SJSA1 (cell line): ENCODE measurements around the gene C2orf92. TPM values are rescaled to one million over a fixed set of nuclear protein-coding genes. Genes with fewer than 3 reads are reported as not detected.
A peak's percentile ranks its signal among the peaks of the same experiment; 100 is the strongest.

Experiments
- DNase-seq, 2 experiments: peaks; one replicate each; pipeline ENCODE4 v3.0.0-alpha.2; 2015 to 2020; ENCODE audit warnings: low spot score in 2 of 2, low read depth in 1 of 2
- H3K27ac ChIP-seq: fragments of 250-450 bp; sonication (Bioruptor Pico); 2 replicates; pipeline ENCODE4 v1.5.1; 2020; ENCODE audit warnings: mild to moderate bottlenecking, moderate library complexity
- H3K27me3 ChIP-seq: fragments of 250-450 bp; sonication (Bioruptor Pico); replicated peaks from 2 replicates; pipeline ENCODE4 v1.5.1; 2020; ENCODE audit warnings: mild to moderate bottlenecking, moderate library complexity
- H3K36me3 ChIP-seq: fragments of 250-450 bp; sonication (Bioruptor Pico); 2 replicates; pipeline ENCODE4 v1.5.1; 2020; ENCODE audit warnings: mild to moderate bottlenecking
- H3K4me1 ChIP-seq: fragments of 250-450 bp; sonication (Bioruptor Pico); replicated peaks from 2 replicates; pipeline ENCODE4 v1.6.1; 2021; ENCODE audit warnings: mild to moderate bottlenecking
- H3K4me3 ChIP-seq: fragments of 250-450 bp; sonication (Bioruptor Pico); 2 replicates; pipeline ENCODE4 v1.5.1; 2020; ENCODE audit warnings: mild to moderate bottlenecking
- H3K9me3 ChIP-seq: fragments of 250-450 bp; sonication (Bioruptor Pico); replicated peaks from 2 replicates; pipeline ENCODE4 v1.5.1; 2020; ENCODE audit warnings: mild to moderate bottlenecking
- total RNA-seq: library from RNA; depleted of rRNA; stranded (reverse); fragments of >200 nt; shearing (Covaris generic); gene quantifications from 2 replicates; pipeline ENCODE4 v1.2.3, GENCODE V29; 2014

The C2orf92 gene
- total RNA-seq, 1 experiment from 2014 or later = 0.24 TPM

DNA sequence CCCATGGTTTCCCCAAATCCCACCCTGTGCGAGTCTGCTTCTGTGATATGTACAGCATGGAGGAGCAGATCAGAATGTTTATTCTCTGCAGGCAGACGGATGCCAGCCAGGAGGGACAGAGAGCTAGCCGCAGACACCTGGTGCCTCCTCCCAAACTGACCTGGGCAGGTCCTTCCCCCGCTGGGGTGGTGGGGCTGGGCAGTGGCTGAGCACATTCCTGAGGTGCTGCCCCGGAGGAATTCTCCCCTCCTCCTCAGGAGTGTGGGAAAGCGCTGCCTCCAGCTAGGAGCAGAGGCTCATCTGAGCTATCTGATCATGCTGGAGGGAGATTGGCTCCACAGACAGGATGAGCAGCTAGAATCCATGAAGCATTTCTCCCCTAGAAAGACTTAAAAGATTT, 21.7 kb downstream of the C2orf92 start:
- no peak overlapping the region for H3K4me3 ChIP-seq
- no peaks in the 10 kb centered on the region for H3K27me3 ChIP-seq
- no peak for DNase-seq
- no peaks in the 10 kb centered on the region for H3K36me3 ChIP-seq
- H3K4me1 ChIP-seq = no peaks in the 10 kb centered on the region
- no peaks in the 10 kb centered on the region for H3K9me3 ChIP-seq
- H3K27ac ChIP-seq = no peak overlapping the region

DNA sequence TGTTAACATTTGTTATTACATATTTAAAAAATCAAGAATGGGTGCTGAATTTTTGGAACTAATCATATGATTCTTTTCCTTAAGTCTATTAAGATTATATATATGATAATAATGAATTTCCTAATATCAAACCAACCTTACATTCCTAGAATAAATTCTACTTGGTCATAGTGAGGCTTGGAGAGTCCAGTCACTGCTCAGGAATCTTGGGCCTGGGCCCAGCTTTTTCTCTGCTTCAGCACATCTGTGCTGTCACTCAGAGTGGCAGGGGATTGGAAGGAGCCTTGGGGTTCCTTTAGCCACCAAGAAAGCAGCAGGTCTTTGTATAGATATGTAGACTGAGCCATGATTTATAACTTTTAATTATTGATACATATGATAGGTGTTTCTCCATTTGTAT, 24.0 kb downstream of the C2orf92 start:
- Histone ChIP-seq H3K27me3 (no peaks in the 10 kb centered on the region), H3K27ac (no peak overlapping the region), H3K36me3 (no peaks in the 10 kb centered on the region), H3K4me3 (no peak overlapping the region), H3K9me3 (no peaks in the 10 kb centered on the region), H3K4me1 (no peaks in the 10 kb centered on the region)
- DNase-seq = no peak

DNA sequence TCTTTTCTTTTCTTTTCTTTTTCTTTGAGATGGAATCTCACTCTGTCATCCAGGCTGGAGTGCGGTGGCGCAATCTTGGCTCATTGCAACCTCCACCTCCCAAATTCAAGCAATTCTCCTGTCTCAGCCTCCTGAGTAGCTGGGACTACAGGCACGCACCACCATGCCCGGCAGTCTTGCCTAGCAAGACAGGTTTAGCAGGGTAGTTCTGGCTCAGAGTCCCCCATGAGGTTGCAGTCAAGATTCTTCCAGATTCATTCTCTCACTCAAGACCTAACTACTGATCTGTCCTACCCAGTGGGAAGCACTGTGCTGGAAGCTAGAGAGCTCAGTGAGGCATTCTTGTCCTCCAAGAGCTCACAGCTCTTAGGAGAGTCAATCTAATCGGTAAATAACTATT, 26.2 kb downstream of the C2orf92 start:
- no peak overlapping the region for H3K4me3 ChIP-seq
- H3K9me3 ChIP-seq = no peaks in the 10 kb centered on the region
- no peak for DNase-seq
- no peaks in the 10 kb centered on the region for H3K4me1 ChIP-seq
- H3K36me3 ChIP-seq = no peaks in the 10 kb centered on the region
- no peak overlapping the region for H3K27ac ChIP-seq
- H3K27me3 ChIP-seq = no peaks in the 10 kb centered on the region

DNA sequence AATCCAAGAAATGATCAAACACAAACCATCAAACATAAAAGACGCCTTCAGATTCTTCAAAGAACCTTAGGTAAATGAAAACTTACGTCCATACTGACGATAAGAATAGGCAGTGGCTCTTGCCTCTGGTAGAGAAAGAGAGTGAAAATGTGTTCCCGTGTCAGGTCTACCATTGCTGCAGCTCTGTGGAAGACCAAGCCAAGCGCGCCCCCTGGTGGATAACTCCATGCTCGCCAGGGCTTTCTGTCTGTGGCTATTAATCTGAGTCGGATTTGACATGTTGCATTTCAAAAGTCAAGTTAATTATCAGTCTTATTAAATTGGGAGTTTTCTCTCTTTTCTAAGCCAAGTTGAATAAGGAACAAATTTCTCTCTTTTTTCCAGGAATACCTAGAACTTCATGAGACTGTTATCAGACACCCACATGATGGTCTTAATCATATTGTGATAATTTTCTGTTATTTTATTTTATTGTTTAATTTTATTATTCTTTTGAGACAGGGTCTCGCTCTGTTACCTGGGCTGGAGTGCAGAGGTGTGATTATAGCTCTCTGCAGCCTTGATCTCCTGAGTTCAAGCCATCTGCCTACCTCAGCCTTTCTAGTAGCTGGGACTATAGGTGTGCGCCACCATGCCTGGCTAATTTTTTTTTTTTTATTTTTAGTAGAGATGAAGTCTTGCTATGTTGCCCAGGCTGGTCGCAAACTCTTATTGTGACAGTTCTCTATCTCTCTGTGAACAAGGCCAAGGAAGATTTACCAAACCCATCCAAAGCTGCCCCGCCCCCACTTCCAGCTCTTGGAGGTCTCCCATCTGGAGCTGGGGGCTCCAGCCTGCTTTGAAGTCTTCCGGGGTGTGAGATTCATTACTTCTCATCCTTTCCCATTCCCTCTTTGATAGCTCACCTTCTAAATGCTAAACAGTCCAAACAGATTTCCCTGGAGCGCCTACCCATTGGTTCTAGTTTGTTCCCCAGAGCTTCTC, 28.0 kb downstream of the C2orf92 start:
- no peaks in the 10 kb centered on the region for H3K36me3 ChIP-seq
- no peaks in the 10 kb centered on the region for H3K9me3 ChIP-seq
- H3K27ac ChIP-seq = no peak overlapping the region
- peak; percentile 52 to 84 for DNase-seq
- no peaks in the 10 kb centered on the region for H3K27me3 ChIP-seq
- H3K4me1 ChIP-seq = no peaks in the 10 kb centered on the region
- no peak overlapping the region for H3K4me3 ChIP-seq

DNA sequence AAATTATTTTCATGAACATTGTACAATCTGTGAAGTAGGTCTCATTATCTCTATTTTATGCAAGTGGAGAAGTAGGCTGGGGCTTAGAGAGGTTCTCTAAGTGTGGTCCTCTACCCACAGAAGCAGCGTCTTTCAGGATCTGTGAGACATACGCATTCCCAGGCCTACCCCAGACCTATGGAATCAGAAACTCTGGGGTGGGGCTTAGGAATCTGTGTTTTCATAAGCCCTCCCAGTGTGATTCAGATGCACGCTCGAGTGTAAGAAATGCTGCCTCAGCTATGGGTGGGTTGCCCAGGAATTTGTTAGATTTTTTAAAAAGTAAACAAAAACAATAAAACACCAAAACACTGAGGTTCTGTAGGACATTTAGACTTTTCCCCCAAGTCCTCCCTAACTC, 29.0 kb downstream of the C2orf92 start:
- no peaks in the 10 kb centered on the region for H3K4me1 ChIP-seq
- no peak overlapping the region for H3K27ac ChIP-seq
- H3K9me3 ChIP-seq = no peaks in the 10 kb centered on the region
- no peak for DNase-seq
- peaks cover under 1% of the 10 kb centered on the region; the same call in 1 of the 2 replicates for H3K27me3 ChIP-seq
- H3K4me3 ChIP-seq = no peak overlapping the region
- no peaks in the 10 kb centered on the region for H3K36me3 ChIP-seq

DNA sequence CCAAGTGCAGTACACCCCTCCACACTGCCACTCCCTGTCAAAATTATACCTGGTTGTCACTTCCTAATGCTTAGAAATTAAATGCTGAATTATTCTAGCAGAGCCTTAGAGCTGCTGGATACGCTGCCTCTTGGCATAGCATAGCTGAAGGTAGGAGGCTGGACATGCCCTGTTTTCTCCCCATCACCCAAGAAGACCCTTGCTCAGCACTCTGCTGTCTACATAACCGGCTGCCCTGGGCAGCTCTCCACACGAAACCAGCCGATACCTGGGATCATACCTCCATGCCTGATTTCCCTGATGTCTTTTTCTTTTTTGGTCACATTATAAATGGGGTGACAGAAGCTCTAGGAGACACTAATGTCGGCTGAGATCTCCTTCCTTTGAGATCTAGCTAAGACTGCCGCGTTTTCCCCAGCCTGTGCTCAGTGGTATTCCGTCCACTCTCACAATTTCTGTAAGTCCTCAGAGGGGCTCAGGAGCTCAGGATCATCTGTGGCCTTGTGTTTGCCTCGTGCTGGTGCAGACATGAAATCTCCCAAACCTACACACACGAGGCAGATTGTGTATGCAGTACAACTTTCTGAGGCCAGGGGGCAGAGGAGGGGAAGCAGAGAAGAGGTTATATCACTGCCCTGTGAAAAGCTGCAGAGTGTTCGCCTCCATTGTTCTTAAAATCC, 30.4 kb downstream of the C2orf92 start:
- no peaks in the 10 kb centered on the region for H3K4me1 ChIP-seq
- H3K4me3 ChIP-seq = no peak overlapping the region
- peaks cover 9% of the 10 kb centered on the region for H3K27me3 ChIP-seq
- no peaks in the 10 kb centered on the region for H3K9me3 ChIP-seq
- DNase-seq = peak; percentile 39 to 56
- H3K27ac ChIP-seq = no peak overlapping the region
- H3K36me3 ChIP-seq = no peaks in the 10 kb centered on the region

DNA sequence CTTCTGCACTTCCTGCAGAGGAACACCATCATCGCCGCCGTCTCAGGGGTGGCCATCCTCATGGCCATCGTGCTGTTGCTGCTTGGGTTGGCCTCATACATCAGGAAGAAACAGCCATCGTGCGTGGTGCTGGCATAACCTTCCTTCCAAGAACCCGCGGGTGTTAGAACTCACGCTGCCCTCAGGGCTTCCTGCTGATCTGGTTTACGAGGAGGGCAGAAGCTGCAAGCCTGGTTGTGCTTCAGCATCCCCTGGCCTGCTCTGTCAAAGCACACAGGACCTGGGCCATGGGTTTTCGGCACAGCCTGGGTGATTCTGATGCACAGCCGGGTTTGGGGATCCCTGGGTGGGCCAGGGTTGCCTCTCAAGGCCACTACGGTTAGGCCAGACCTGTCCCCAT, 31.7 kb downstream of the C2orf92 start:
- Histone ChIP-seq H3K36me3 (no peaks in the 10 kb centered on the region), H3K27ac (no peak overlapping the region), H3K4me1 (no peaks in the 10 kb centered on the region), H3K27me3 (peaks cover 9% of the 10 kb centered on the region), H3K4me3 (no peak overlapping the region), H3K9me3 (no peaks in the 10 kb centered on the region)
- no peak for DNase-seq

DNA sequence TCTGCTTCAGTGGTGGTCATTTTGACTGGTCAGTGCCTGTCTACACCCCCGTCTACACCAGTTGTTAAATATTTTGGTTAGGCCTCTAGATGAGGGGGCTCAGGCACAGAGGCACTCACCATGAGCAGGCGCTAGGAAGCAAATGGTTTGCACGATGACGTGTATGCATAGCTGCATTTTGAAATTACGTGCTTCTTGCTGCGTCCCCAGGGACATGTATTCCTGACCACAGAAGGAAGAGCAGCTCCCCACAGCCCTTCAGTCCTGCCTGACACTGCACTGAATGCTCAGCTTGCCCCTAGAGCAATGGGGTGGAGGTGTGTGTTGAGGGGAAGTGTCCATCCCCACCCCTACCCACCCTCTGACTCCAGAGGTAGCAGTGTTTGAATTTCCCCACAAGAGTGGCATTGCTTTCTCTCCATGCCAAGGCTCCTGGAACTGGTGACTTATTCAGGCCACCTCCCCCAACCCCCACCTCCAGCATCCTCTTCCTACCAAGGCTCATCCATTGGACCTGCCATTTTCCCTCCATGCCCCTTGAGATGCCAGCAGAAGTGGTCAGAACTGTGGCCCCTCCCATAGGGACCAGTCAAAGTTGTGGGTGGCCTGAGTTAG, 32.4 kb downstream of the C2orf92 start:
- Histone ChIP-seq H3K9me3 (no peaks in the 10 kb centered on the region), H3K36me3 (no peaks in the 10 kb centered on the region), H3K27ac (no peak overlapping the region), H3K4me1 (no peaks in the 10 kb centered on the region), H3K27me3 (peaks cover 9% of the 10 kb centered on the region), H3K4me3 (no peak overlapping the region)
- DNase-seq = no peak

DNA sequence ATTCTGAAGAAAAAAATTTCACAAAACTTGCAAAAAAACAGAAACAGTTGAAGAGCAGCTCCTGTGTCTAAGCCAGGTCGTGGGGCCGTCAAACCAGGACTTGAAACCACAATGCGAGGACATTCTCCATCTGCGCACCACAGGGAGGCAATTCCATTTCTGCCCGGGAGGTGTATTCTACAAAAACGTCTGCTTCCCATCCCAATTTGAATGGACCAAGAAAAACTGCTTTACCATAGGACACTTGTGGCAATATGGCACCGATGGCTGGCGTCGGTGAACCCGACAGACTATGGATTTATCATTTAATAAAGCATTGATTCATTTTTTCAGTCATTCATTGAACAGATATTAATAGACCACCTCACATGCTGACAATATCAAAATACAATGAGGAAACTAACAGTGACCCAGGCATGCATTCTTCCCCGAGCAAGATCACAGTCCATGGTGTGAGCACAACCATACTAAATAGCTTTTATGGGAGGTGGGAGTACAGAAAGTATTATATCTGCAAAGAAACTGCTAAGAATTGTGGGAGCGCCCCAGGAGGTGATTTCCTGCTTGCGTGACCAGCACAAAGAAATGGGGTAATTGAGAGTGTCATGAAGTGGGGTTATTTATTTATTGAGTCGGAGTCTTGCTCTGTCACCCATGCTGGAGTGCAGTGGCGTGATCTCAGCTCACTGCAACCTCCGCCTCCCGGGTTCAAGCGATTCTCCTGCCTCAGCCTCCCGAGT, 33.4 kb downstream of the C2orf92 start:
- DNase-seq = no peak

DNA sequence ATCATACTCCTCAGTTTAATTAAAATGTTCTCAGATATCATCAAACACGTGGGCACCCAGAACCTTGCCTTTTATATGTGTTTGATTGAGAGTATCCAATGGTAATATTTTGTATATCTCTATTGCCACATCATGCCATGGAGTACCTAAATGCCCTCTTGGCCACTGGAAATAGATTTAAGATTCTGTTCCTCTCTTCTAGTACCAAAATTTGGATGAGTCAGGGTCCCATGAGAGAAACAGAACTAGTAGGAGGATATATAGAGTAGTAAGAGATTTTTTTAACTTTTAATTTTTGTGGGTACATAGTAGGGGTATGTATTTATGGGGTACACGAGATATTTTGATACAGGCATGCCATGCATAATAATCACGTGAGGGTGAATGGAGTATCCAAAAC, 34.2 kb downstream of the C2orf92 start:
- H3K36me3 ChIP-seq = no peaks in the 10 kb centered on the region
- H3K9me3 ChIP-seq = no peaks in the 10 kb centered on the region
- no peak overlapping the region for H3K4me3 ChIP-seq
- H3K27ac ChIP-seq = no peak overlapping the region
- no peak for DNase-seq
- peaks cover 9% of the 10 kb centered on the region for H3K27me3 ChIP-seq
- no peaks in the 10 kb centered on the region for H3K4me1 ChIP-seq

More for the DNA sequence above, 33.4 kb downstream of the C2orf92 start:
- Histone ChIP-seq H3K4me1 (no peaks in the 10 kb centered on the region), H3K9me3 (no peaks in the 10 kb centered on the region), H3K4me3 (no peak overlapping the region), H3K36me3 (no peaks in the 10 kb centered on the region), H3K27ac (no peak overlapping the region), H3K27me3 (peaks cover 9% of the 10 kb centered on the region)

DNA sequence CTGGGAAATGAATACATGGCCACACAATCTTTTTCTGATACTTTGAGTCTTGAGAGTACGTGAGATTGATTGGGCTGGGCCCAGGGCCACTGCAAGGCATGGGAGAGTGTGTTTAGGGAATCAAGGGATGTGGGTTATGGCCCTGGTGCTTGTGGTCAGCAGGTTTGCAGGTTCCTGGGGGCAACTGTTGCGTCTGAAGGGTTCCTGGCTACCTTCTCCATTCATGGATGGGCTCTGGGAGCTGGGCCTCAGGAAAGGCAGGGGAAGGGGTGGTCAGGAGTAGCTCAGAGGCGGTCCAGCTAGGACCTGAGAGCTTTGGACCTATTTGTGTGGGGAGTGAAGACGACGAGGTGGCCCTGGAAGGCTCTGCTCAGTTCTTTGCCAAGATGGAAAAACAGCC, 35.5 kb downstream of the C2orf92 start:
- Histone ChIP-seq H3K27ac (no peak overlapping the region), H3K9me3 (no peaks in the 10 kb centered on the region), H3K27me3 (peaks cover 9% of the 10 kb centered on the region), H3K4me1 (no peaks in the 10 kb centered on the region), H3K4me3 (no peak overlapping the region), H3K36me3 (no peaks in the 10 kb centered on the region)
- no peak for DNase-seq

DNA sequence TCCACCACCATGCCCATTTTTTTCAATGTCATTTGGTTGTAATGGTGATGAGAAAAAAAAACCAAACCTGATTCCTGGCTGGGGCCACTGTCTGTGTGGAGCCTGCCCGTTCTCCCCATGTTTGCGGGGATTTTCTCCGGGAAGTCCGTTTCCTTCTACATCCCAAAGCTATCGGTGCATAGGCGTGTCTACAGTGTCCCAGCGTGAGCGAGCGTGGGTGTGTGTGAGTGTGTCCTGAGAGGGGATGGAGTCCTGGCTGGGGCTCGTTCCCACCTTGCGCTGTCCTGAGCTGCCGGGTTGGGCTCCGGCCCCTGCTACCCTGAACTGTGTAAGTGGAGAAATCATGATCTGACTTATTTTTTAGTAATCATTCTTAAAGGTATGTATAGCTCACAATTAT, 36.6 kb downstream of the C2orf92 start:
- H3K27me3 ChIP-seq = peaks cover 9% of the 10 kb centered on the region
- no peak overlapping the region for H3K27ac ChIP-seq
- no peak overlapping the region for H3K4me3 ChIP-seq
- H3K36me3 ChIP-seq = no peaks in the 10 kb centered on the region
- no peaks in the 10 kb centered on the region for H3K4me1 ChIP-seq
- H3K9me3 ChIP-seq = no peaks in the 10 kb centered on the region
- peak in 1 of 2 experiments; percentile 32 for DNase-seq

DNA sequence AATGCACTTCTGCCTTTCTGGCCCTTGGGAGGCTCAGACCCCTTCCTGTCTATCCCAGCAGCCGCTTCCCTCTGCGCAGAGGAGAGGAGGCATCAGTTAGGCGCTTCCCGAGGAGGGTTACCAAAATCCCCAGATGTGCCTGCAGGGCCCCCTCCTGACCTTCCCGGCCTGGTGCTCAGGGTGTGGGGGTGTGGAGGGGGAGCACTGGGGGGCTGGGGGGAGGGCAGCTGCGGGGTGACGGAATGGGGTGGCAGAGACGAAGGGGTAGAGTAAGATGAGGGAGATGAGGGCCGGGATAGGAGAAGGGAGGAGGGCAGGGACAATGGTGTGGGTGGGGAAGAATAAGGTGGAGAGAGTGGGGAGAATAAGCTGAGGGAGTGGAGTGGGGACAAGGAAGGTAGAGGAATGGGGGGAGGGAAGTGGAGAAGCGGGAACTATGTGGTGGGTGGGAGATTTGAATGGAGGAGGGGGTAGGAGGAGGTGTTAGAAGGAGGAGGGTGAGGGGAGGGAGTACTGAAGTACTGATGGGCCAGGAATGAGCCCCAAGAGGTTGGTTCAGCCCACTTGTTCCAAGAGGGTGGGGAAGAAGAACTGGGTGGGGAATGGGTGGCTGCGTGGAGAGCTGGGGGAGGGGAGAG, 37.3 kb downstream of the C2orf92 start:
- H3K27me3 ChIP-seq = peaks cover 9% of the 10 kb centered on the region
- H3K9me3 ChIP-seq = no peaks in the 10 kb centered on the region
- no peak overlapping the region for H3K27ac ChIP-seq
- no peak overlapping the region for H3K4me3 ChIP-seq
- no peaks in the 10 kb centered on the region for H3K4me1 ChIP-seq
- no peaks in the 10 kb centered on the region for H3K36me3 ChIP-seq
- peak in 1 of 2 experiments; percentile 22 for DNase-seq
